A549 (cell line): ENCODE data around the gene ROR1.

Experiments
- CHD4 ChIP-seq: fragments of 200-600 bp; sonication (generic); IDR thresholded peaks from 2 replicates; pipeline ENCODE4 v1.6.1; 2016; ENCODE audit warnings: antibody characterized with exemption, mild to moderate bottlenecking, borderline replicate concordance
- CTCF ChIP-seq: fragments of >200 bp; sonication (Bioruptor Twin); formaldehyde crosslinking; IDR thresholded peaks from 3 replicates; pipeline ENCODE4 v1.5.1; 2016
- MAX ChIP-seq: IDR thresholded peaks from 2 replicates; pipeline ENCODE4 v1.6.1; 2012

GRCh38 chr1:64183395-64184002, 409.7 kb downstream of the ROR1 start:
- no peak for TF ChIP-seq CTCF
- no peak for TF ChIP-seq MAX
- TF ChIP-seq CHD4, result no peak
